NCI-H187 (cell line): ENCODE results near the gene PRXL2A.
"Not testable (repeated sequence)": the region's sequence is repeated elsewhere in the genome, so short reads cannot be mapped to it uniquely, and the experiment has no call there.

ENCODE experiments used
- DNase-seq, 2 experiments: peaks; one replicate each; lab custom pipeline; 2025; lab: John Stamatoyannopoulos, UW

The PRXL2A gene

DNA sequence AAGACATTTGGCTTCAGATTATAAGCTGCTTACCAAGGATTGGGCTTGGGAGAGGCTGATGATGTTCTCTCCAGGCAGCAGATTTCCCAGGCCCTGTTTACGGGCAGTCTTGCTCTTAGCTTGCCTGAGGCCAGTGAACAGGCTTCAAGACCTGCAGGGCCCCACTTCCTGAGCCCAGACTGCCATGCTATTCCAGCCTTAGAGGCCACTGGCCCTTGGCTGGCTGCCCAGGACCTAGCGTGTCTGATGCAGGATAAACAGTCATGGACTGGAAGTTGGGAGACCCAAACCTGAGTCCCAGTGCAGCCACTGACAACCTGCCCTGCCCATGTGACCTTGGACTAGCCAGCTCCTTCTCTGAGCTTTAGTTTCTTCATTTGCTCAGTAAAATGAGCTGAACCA, 2.9 kb downstream of the PRXL2A start:
- DNase-seq = no peak

DNA sequence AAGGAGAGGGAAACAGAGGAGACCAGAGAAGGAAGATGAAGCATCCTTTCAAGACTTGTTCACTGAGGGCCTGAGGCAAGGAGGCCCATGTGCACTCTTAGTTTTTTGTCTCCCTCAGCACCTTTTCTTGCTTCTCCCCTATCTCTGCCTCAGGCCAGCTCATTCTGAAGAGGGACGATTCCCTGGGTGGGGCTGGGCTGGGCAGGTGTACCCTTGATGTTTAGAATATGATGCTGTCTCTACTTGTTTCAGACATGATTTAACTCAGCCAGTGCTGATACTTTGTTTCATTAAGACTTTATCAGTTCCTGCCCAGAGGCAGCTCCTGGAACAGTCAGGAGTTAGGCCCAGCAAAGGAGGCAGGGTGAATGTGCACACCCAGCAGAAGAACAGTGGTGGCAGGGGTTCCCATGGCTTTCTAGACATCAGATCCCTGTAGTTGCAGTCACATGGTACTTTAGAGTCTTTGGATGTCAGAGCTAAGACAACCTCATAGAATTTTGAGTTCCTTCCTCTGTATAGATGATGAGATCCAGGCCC, 3.4 kb downstream of the PRXL2A start:
- DNase-seq = no peak

DNA sequence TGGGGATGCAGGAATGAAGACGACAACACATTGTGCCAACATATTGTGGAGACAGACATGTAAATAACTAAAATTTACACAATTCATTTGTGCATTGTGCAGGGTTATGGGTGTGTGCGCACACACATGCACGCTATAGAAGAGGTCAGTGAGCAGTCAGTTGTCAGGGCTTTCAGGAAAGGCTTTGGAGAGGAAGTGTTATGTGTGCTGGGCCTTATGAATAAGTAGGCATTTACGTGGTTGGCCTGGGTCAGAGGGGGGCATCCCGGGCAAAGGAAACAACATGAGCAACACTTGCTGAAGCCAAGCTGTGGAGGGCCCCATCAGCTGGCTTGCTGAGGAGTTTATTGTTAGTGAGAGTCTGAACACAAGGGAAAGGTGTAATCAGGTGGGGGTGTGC, 4.1 kb downstream of the PRXL2A start:
- DNase-seq = no peak

DNA sequence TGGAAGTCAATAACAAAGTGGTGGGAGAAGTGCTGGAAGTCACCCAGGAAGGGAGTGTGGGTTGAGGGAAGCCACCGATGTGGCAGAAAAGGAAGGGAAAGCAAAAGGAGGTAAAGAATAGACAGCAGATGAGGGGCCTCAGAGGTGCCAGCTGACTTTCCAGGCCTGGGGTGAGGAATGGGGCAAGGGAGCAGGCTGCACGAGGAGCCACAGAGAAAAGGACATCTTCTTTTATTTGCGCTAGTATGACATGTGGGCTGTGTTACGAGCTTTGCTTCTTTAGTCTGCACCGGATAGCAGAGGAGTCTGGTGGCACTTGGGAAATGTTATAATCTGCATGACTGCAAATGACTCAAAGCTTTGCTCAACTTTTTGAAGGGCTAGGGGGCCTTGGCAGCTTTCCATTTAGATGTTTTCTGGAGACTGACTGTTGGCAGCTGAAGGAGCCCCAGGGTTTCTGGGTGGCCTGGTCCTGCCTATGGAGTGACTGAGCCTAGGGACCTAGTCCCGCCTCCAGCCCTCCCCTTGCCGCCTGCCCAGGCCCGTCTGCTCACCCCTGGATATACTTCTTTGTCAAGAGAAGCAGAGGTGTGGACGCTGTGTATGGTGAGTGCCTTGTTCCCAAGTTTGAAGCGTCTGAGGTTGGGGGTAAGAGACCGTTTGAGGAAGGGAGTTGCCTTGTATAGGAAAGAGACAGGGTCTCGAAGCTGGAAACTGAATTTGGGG, 5.1 kb downstream of the PRXL2A start:
- no peak for DNase-seq

DNA sequence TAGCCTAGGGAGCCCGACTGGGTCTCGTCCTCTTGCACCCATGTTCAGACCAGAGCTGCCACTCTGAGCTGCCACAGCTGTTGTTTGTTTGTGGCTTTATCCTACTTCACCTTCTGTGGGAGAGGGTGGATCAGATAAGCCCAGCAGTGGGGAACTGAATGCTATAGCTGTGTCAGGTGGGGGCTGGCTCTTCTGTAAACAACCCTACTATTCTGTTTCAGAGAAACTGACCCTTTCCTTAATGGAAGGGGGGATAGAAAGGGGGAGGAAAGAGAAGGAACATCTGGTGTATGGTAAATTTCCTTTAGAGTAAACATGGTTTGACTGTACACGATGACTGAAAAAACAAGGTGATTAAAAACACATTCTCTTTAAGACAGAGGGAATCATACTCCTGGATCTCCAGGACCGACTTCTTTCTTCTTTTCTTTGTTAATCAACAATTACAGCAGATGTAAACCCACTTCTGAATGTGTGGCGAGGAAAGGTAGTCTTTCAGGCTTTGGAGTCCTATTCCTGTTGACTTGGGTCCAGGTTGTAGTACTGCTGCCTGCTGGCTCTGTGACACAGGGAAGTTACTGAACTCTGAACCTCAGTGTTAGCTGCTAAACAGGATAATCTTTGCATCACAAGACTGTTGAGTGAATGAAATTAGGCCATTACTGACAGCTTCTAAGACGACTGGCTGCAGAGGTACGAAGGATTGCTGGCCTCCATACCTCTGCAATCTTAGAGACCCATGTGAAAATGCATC, 6.0 kb downstream of the PRXL2A start:
- no peak for DNase-seq

DNA sequence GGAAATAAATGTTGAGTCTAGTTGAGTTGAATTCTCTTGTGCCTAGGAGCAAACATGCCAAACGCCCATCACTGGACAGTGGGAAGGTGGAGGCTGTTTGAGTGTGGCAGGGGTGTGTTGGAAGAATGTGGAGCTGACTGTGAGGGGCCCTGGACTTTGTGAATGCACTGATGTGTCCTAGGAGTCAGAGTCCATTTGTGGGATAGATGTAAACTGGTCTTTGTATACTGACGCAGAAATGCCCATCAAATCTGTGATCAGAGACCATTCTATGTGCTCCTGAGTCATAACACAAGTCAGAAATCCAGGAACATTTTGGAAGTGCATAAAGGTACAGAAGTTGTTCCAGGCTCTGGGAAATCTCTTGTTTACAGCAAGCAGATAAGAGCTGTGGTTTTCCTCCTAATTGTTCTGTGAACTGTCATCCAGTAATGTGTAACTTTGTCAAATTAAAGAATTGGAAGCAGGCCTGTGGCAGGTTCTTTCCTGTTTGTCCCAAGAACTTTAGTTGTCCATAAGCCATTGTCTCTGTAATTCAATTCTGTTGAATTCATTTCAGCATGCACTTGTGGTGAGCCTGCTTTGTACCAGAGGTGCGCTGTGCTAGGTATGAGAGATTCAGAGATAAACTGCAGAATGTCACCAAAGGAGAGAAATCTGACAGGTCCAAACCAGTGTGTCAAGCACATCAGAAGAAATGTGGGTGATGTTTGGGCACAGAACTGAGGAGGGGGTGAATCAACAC, 7.6 kb downstream of the PRXL2A start:
- no peak for DNase-seq

DNA sequence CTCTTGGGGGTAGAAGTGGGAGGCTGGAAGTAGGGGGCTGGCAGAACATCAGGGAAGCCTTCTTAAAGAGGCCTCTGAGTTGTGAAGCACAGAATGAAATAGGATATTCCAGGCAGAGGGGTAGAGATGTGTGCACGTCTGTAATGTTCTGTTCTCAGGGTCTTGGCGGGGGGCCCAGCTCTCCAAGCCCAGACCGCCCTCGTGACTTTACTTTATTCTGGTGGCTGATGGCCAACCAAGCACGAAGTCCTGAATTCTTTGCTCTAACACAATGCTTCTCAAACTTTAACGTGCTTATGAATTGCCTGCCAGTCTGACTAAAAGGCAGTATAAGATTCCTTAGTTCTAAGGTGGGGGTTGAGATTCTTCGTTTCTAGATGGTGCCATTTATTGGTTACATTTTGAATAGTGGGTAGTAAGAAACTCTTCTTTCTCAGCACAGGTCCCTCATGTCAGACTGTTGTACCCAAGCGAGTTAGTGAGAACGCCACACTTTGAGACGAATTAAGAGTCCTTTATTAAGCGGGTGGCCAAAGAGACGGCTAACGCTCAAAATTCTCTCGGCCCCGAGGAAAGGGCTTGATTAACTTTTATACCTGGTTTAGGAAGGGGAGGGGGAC, 8.2 kb downstream of the PRXL2A start:
- no peak for DNase-seq

DNA sequence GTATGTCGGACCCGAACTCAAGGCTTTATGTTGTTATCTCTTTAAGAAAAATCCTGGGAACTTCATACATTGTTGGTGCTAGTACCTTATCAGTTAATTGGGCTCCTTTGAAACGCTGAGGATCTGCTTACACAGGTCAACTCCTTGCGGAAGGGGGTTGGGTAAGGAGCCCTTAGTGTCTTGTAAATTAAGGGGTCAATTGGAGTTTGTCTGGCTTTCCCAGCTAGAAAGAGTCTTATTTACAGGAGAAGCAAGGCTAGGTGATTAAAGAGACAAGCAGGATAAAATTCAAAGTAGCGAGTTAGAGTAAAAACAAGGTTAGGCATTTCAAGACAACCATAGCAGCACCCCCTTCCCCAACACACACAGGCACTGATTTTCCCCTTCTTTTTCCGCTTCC, 8.9 kb downstream of the PRXL2A start:
- DNase-seq = not testable (repeated sequence)

DNA sequence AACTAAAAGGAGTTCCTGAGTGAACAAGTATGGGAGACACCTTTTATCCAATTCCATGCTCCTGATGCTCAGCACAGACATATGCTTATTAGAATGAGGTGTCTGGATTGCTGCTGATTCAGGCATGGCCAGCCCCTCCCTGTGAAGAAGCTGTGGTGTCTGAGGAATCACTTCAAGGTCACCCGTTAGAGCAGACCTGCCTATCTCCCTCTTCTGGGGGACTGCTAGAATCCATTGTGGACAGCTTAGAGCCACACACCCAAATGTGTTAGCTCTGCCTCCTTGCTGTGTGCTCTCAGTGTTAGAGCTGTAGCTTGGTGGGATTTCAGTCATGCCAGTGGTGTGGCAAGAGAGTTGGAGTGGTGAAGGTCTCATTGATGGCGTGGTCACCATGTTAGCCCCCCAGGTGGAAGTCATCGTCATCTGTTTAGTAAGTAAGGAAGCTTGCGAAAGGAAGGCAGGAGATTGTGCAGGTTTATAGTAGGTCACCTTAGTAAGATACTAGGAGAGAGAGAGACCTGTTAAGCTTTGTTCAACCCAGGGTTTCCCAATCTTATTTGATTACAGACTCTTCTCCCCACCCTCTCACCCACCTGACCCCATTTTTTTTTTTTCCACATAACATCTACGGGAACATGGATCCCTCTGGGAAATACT, 12.8 kb downstream of the PRXL2A start:
- no peak for DNase-seq

DNA sequence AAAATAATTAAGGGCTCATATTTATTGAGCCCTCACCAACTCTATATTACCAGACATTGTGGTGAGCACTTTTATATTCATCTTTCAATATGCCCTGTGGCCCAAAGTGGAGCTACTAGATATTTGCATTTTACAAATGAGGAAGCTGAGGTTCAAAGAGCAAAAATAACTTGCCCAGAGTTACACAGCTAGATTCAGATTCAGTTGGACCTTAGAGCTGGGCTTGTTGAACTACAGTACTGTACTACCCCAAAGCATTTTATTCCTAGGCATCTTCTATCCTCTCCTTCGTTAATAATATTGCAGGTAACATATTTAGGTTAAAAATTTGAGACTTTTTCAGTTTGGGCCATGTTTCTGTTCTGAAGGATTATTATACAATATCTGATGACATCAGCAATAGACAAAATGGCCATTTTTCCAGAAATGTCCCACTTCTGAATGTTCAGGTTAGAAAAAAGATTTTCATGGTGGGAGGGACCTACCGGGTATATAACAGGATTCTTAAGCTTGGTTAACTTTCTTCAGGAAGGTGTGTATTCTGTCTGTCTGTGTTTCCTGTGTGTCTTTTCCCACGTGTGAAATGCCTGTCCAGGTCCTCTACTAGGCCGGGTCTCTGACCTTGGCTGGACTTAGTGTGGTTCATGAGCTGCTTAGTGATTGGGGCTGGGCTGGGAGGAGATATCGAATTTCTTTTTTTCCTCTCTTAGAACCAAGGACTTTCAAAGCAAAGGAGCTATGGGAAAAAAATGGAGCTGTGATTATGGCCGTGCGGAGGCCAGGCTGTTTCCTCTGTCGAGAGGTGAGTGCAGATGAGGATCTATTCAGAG, 13.6 kb downstream of the PRXL2A start:
- no peak for DNase-seq

DNA sequence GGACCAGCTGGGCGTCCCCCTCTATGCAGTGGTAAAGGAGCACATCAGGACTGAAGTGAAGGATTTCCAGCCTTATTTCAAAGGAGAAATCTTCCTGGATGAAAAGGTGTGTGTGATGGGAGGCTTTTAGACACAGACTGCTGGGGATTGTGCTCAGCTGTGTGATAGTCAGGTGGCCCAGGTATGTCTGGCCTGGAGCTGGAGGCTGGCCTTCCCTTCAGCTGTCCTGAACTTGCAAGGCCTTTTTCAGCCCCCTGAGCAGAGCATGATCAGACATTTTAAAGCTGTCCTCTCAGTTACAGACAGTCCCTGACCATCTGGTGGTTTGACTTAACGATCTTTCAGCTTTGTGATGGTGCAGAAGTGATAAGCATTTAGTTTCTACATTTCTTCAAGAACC, 17.6 kb downstream of the PRXL2A start:
- DNase-seq = no peak

DNA sequence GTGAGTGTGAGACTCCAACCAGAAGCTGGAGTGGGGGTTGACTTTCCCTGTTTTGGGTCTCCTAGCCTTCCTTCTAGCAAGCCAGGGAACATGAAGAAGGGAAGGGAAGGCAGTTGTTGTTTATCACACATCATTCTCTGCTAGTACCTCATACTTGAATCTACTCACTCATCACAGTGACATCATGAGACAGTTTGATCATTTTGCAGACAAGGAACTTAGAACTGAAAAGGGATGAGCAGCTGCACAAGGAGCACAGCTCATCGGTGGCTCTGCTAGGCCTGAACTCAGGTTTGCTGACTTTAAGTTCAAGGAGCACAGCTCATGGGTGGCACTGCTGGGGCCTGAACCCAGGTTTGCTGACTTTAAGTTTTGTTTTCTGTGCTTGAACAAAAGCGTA, 19.2 kb downstream of the PRXL2A start:
- no peak for DNase-seq

DNA sequence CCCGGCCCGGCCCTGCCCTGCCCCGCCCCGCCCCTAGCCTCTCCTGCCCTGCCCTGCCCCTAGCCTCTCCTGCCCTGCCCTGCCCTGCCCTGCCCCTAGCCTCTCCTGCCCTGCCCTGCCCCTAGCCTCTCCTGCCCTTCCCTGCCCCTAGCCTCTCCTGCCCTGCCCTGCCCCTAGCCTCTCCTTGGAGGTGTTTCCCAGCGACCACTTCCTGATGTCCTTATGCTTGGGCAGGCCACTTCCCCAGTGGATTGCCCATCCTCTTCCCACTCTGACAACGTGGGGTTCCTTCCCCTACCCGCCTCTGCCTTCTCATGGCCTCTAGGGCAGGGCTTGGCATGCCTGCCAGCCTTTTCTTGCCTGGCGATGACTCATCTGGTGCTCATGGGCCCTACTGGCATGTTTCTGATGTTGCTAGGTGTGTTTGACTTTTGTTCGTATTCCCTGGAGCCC, 21.2 kb downstream of the PRXL2A start:
- no peak for DNase-seq

DNA sequence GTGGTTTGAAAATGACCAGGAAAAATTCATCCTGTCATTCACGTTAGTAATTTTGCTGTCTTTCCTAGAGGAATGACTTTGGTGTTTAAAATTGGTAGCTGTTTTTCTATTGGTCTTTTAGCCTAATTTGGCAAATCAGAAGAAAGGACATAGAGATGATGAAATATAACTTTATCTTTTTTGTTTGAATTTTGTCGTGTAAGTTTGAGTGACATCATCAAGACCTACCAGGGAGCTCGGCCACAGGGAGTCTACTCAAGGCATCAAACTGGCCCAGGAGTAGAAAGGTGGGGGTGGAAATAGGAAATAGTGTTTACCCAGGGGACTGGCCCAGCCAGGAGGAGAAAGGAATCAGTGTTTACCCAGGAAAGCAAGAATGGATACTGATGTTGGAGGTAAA, 24.8 kb downstream of the PRXL2A start:
- DNase-seq = no peak

DNA sequence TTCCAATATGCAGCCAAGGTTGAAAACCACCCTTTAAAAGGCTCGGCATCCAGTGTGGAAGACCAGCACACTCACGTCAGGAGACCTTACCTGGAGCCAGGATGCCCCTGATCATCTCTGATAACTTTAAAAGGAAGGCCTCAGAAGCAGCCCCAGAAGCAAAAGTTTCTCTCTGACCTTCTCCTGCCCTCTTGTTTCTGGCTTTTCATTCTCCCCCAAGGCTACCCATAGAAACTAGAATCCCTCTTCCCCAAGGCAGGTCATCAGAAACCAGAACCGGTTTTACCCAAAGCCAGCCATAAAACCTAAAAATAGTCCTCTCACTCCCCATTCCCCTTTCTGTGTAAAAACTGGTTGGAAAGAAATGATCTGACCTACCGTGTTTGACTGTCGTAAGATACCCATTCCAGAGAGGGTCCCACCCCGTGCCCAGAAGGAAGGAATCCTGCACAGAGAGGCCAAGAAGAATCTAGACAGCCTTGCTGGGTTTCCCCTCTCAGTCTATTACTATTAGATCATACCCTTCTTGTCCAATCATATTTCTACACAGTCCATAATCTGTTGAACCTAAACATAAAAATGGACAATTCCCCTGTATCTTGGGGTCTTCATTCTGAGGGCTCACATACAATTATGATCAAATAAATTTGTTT, 28.2 kb downstream of the PRXL2A start:
- no peak for DNase-seq

DNA sequence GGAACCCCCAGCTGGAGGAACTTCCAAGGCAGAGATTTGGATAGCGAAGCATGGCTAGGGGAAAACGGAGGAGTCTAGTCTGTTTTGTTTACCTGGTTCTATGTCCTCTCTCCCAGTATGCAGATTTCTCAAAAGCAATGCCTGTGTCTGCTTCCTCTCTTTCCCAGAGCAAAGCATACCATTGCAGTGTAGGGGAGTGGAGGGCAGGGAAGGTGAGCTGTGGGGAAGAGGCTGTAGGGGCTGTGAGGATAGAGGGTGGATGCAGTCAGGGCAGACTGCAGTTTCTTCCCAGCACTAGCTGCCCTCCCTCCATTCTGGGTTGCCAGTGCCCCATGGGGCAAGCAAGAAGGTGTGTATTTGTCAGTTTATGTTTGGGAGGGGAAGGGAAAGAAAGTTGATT, 28.9 kb downstream of the PRXL2A start:
- DNase-seq = no peak

DNA sequence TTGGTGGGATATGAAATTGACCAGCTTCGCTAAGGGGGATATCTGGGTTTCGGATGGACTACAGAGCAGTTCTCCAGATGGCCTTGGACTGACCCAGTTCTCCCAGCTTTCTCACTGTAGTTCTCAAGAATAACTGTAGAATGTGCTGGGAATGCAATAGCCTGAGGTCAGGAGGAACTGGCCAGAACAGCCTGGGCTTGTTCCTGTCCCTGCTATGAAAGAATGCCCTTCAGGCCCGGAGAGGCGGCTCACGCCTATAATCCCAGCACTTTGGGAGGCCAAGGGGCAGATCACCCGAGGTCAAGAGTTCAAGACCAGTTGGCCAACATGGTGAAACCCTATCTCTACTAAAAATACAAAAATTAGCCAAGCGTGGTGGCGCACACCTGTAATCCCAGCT, 33.5 kb downstream of the PRXL2A start:
- DNase-seq = no peak

DNA sequence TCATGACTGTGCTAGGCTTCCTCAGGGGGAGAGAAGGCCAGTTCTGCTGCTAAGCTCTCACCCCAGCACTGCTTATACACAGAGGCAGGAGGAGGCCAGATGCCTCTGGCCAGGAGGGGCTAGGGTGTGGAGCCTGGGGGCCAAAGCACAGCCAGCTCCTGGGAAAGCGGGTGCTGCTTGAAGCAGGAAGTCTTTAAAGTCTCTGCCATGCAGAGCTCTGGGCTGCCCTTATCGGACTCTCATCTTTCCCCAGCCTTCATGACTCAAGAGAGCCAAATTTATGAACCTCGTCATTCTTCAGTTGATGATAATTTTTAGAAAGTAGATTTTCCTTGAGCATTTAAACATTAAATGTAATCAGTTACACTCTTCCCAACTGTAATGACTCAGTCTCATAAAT, 34.5 kb downstream of the PRXL2A start:
- no peak for DNase-seq

DNA sequence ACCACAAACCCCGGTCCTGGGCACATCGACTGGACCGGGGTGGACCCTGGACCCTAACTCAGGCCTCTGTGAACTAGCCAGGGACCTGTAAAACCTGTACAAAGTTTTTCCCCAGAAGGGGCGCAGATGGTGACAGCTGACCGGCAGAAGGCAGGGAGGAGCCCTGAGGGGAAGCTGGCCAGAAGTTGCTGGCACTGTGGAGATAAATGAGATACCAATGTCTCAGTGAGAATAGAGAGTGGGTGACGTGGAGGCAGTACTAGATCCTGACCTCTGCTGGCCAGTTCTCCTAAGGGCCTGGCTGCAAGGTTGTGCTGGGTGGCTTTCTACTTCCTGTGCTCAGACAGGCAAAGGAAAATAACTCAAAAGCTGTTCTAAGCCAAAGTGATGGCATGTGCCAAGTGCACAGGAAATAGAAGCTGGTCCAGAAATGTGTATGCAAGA, 35.2 kb downstream of the PRXL2A start:
- no peak for DNase-seq

DNA sequence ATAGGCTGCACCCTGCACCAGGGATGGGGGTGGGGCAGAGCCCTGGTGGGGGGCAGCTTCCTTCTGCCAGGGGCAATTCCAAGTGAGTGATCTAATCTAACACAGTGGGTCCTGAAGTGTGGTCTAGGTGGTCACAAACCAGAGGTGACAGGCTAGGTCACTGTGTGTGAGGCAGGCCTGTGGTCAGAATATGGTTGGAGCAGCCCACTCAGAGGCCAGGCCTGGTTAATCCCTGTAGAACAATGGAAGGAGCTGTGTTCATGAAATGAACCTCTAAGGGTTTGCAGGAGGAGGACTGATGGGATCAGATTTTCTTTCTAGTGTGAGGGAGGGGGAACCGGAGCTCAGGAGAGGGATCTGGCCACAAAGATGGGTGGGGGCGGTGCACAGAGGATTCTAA, 35.8 kb downstream of the PRXL2A start:
- no peak for DNase-seq
